ENCODE results near the gene TMEM138.

TMEM138 gene

GRCh38 chr11:61361741-61362541 lies at the start of gene TMEM138, which contains the start of gene CYB561A3:
TMEM138 (plus strand) TSS chr11:61362374; CDS start chr11:61364391, 2,017 bp downstream.
CYB561A3 (minus strand) TSS chr11:61361882; CDS start chr11:61356713, 5,169 bp downstream.
- DNase-seq (ENCODE audit: low read depth) = peak; percentile 82

GRCh38 chr11:61315260-61315659 lies 46.9 kb upstream of the TMEM138 start:
- no peak for DNase-seq (ENCODE audit: low read depth)

- DNase-seq (ENCODE audit: low read depth) = no peak
Measured at GRCh38 chr11:61325649-61326414, 36.3 kb upstream of the TMEM138 start.

- DNase-seq (ENCODE audit: low read depth) = no peak
Measured at GRCh38 chr11:61327669-61328071, 34.5 kb upstream of the TMEM138 start.

- DNase-seq (ENCODE audit: low read depth) = no peak
Measured at GRCh38 chr11:61328351-61328750, 33.8 kb upstream of the TMEM138 start.

GRCh38 chr11:61329871-61330270 lies 32.3 kb upstream of the TMEM138 start:
- no peak for DNase-seq (ENCODE audit: low read depth)

- DNase-seq (ENCODE audit: low read depth) = no peak
Measured at GRCh38 chr11:61331651-61332050, 30.5 kb upstream of the TMEM138 start.

- DNase-seq (ENCODE audit: low read depth) = no peak
Measured at GRCh38 chr11:61332281-61332796, 29.8 kb upstream of the TMEM138 start.

- DNase-seq (ENCODE audit: low read depth) = peak; percentile 79
Measured at GRCh38 chr11:61332797-61333549, 29.2 kb upstream of the TMEM138 start, which contains the start of the genes DDB1 and TKFC. DDB1 (minus strand) TSS chr11:61333105; CDS start chr11:61332968, 137 bp downstream. TKFC (plus strand) TSS chr11:61333228; CDS start chr11:61334729, 1,501 bp downstream.

GRCh38 chr11:61333550-61334433 lies 28.4 kb upstream of the TMEM138 start:
- DNase-seq (ENCODE audit: low read depth) = no peak

GRCh38 chr11:61334434-61335354 lies 27.5 kb upstream of the TMEM138 start:
- DNase-seq (ENCODE audit: low read depth) = no peak

- DNase-seq (ENCODE audit: low read depth) = no peak
Measured at GRCh38 chr11:61335355-61335710, 26.8 kb upstream of the TMEM138 start.

- DNase-seq (ENCODE audit: low read depth) = peak; percentile 46
Measured at GRCh38 chr11:61336171-61336935, 25.8 kb upstream of the TMEM138 start.

- DNase-seq (ENCODE audit: low read depth) = no peak
Measured at GRCh38 chr11:61337706-61338470, 24.3 kb upstream of the TMEM138 start.

- no peak for DNase-seq (ENCODE audit: low read depth)
Measured at GRCh38 chr11:61338783-61339489, 23.2 kb upstream of the TMEM138 start.

- no peak for DNase-seq (ENCODE audit: low read depth)
Measured at GRCh38 chr11:61339490-61339878, 22.7 kb upstream of the TMEM138 start.

- no peak for DNase-seq (ENCODE audit: low read depth)
Measured at GRCh38 chr11:61340979-61341378, 21.2 kb upstream of the TMEM138 start.

- DNase-seq (ENCODE audit: low read depth) = no peak
Measured at GRCh38 chr11:61341706-61342105, 20.5 kb upstream of the TMEM138 start.
